Measurements from ENCODE around the gene LUC7L3. TPM values are rescaled to one million over a fixed set of nuclear protein-coding genes. Genes with fewer than 3 reads are reported as not detected.

Gene LUC7L3
- total RNA-seq, 1 donor from 2014 or later: 108 TPM

DNA sequence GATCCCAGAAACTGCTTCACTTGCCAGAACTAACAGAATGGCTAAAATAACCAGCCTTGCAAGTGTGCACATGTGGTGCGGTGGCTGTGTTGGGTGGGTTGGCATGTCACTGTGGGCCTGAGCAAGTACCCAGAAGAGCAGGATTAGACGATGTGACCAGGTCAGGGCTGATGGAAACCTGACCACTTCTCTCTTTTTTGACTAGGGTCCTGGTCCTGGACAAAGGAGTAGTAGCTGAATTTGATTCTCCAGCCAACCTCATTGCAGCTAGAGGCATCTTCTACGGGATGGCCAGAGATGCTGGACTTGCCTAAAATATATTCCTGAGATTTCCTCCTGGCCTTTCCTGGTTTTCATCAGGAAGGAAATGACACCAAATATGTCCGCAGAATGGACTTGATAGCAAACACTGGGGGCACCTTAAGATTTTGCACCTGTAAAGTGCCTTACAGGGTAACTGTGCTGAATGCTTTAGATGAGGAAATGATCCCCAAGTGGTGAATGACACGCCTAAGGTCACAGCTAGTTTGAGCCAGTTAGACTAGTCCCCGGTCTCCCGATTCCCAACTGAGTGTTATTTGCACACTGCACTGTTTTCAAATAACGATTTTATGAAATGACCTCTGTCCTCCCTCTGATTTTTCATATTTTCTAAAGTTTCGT lies 28.4 kb upstream of the LUC7L3 start:
- H3K27me3 ChIP-seq: no peaks in the 10 kb centered on the region
- no peak for DNase-seq (ENCODE audit: extremely low spot score in 2 of 2)
- H3K4me3 ChIP-seq: no peak overlapping the region
- no peak overlapping the region for H3K27ac ChIP-seq
- H3K36me3 ChIP-seq: peaks cover 0 to 27% of the 10 kb centered on the region in 2 donors
- no peaks in the 10 kb centered on the region for H3K9me3 ChIP-seq
- peaks cover 22% of the 10 kb centered on the region for H3K4me1 ChIP-seq
- intact Hi-C loops (cut with DNase I): no loop called here
- TF ChIP-seq, protein P1, sequence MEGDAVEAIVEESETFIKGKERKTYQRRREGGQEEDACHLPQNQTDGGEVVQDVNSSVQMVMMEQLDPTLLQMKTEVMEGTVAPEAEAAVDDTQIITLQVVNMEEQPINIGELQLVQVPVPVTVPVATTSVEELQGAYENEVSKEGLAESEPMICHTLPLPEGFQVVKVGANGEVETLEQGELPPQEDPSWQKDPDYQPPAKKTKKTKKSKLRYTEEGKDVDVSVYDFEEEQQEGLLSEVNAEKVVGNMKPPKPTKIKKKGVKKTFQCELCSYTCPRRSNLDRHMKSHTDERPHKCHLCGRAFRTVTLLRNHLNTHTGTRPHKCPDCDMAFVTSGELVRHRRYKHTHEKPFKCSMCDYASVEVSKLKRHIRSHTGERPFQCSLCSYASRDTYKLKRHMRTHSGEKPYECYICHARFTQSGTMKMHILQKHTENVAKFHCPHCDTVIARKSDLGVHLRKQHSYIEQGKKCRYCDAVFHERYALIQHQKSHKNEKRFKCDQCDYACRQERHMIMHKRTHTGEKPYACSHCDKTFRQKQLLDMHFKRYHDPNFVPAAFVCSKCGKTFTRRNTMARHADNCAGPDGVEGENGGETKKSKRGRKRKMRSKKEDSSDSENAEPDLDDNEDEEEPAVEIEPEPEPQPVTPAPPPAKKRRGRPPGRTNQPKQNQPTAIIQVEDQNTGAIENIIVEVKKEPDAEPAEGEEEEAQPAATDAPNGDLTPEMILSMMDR (IDR thresholded peaks at IDR 0.05): no peak
- TF ChIP-seq POLR2AphosphoS5 (IDR thresholded peaks at IDR 0.05; ENCODE audit: insufficient read depth in 1 of 2, low read depth in 1 of 2) (no peak), POLR2A (IDR thresholded peaks at IDR 0.05) (no peak)

GRCh38 chr17:50691550-50692447 lies 27.6 kb upstream of the LUC7L3 start:
- no peaks in the 10 kb centered on the region for H3K9me3 ChIP-seq
- DNase-seq (ENCODE audit: extremely low spot score in 2 of 2): no peak
- TF ChIP-seq POLR2AphosphoS5 (IDR thresholded peaks at IDR 0.05; ENCODE audit: insufficient read depth in 1 of 2, low read depth in 1 of 2) (no peak), POLR2A (IDR thresholded peaks at IDR 0.05) (no peak)
- TF ChIP-seq, protein P1 (IDR thresholded peaks at IDR 0.05): no peak
- intact Hi-C loops (cut with DNase I): no loop called here
- peaks cover 0 to 35% of the 10 kb centered on the region in 2 donors for H3K36me3 ChIP-seq
- H3K27ac ChIP-seq: no peak overlapping the region
- peaks cover 17% of the 10 kb centered on the region for H3K4me1 ChIP-seq
- H3K4me3 ChIP-seq: no peak overlapping the region
- H3K27me3 ChIP-seq: no peaks in the 10 kb centered on the region

GRCh38 chr17:50692448-50693035 lies 26.9 kb upstream of the LUC7L3 start:
- Histone ChIP-seq H3K27me3 (no peaks in the 10 kb centered on the region), H3K4me3 (no peak overlapping the region), H3K9me3 (no peaks in the 10 kb centered on the region), H3K36me3 (peaks cover 0 to 40% of the 10 kb centered on the region in 2 donors), H3K4me1 (peaks cover 9% of the 10 kb centered on the region), H3K27ac (no peak overlapping the region)
- no peak for DNase-seq (ENCODE audit: extremely low spot score in 2 of 2)
- intact Hi-C loops (cut with DNase I): no loop called here
- TF ChIP-seq POLR2A (IDR thresholded peaks at IDR 0.05): no peak
- TF ChIP-seq, protein P1 (IDR thresholded peaks at IDR 0.05): no peak
- TF ChIP-seq POLR2AphosphoS5 (IDR thresholded peaks at IDR 0.05; ENCODE audit: insufficient read depth in 1 of 2, low read depth in 1 of 2): no peak

DNA sequence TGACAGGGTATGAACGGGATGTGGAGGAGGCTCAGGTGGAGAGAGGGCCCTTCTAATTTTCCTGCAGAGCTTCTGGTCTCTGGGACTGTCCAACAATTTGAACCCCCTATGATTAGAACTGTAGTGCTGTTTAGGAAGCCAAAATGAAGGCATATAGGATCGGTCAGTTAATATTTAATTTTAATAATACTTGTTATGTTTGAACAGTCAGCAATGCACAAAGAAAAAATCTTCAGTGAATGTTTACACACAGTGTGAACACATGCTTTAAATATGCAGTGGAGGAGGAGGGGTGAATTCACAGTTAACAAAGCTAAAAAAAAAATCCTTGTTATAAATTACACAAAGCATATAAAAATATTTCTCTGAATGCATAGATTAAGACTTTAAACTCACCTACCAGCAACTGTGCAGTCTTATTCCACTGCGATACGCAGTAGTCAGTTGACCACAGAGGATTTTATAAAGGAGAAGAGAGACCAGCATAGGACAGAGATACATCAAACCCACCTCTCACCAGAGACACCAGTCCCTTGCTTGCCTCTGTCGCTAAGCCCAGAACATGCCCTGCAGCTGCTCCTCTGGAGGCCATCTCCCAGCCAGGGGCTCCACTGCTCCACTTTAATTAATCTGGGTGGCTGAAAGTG lies 26.2 kb upstream of the LUC7L3 start:
- Histone ChIP-seq H3K4me3 (no peak overlapping the region), H3K27ac (peak overlapping the region; percentile 1), H3K27me3 (no peaks in the 10 kb centered on the region), H3K4me1 (peaks cover 7% of the 10 kb centered on the region), H3K9me3 (no peaks in the 10 kb centered on the region), H3K36me3 (peaks cover 0 to 45% of the 10 kb centered on the region in 2 donors)
- no peak for TF ChIP-seq POLR2AphosphoS5 (IDR thresholded peaks at IDR 0.05; ENCODE audit: insufficient read depth in 1 of 2, low read depth in 1 of 2)
- intact Hi-C loops (cut with DNase I): no loop called here
- DNase-seq (ENCODE audit: extremely low spot score in 2 of 2): no peak

GRCh38 chr17:50696365-50696879 lies 23.0 kb upstream of the LUC7L3 start:
- Histone ChIP-seq H3K4me3 (no peak overlapping the region), H3K9me3 (no peaks in the 10 kb centered on the region), H3K36me3 (peaks cover 0 to 64% of the 10 kb centered on the region in 2 donors), H3K4me1 (peaks cover 2% of the 10 kb centered on the region), H3K27ac (no peak overlapping the region), H3K27me3 (no peaks in the 10 kb centered on the region)
- TF ChIP-seq, protein P1 (IDR thresholded peaks at IDR 0.05): no peak
- TF ChIP-seq POLR2AphosphoS5 (IDR thresholded peaks at IDR 0.05; ENCODE audit: insufficient read depth in 1 of 2, low read depth in 1 of 2) (no peak), POLR2A (IDR thresholded peaks at IDR 0.05) (no peak)
- no peak for DNase-seq (ENCODE audit: extremely low spot score in 2 of 2)
- intact Hi-C loops (cut with DNase I): no loop called here

All from vagina (tissue), 2 donors.